ENCODE results near the gene LIMA1.

The LIMA1 gene

GRCh38 chr12:50242751-50243191 is 40.5 kb downstream of the LIMA1 start:
- Histone ChIP-seq H3K27me3 (replicated peaks; ENCODE audit: insufficient read depth, low read length) (no peaks in the 10 kb centered on the region), H3K4me2 (ENCODE audit: low read depth, low read length) (no peak overlapping the region), H3K79me2 (ENCODE audit: low read length) (no peaks in the 10 kb centered on the region), H4K20me1 (ENCODE audit: insufficient read depth, low read length) (no peaks in the 10 kb centered on the region), H2AFZ (ENCODE audit: low read length) (no peak overlapping the region), H3K27ac (ENCODE audit: low read length) (no peak overlapping the region), H3K9ac (ENCODE audit: low read length) (no peak overlapping the region), H3K4me1 (ENCODE audit: low read length) (0 out of 2 replicates have a peak, but pooled peaks cover 5% of the 10 kb centered on the region), H3K4me3 (ENCODE audit: low read length) (no peak overlapping the region), H3K9me3 (replicated peaks; ENCODE audit: insufficient read depth, low read length) (no peaks in the 10 kb centered on the region), H3K36me3 (replicated peaks; ENCODE audit: insufficient read depth, low read length) (no peaks in the 10 kb centered on the region), H3F3A (ENCODE audit: insufficient read depth, low read length) (no peaks in the 10 kb centered on the region), H3K9me2 (replicated peaks; ENCODE audit: insufficient read depth, low read length) (no peaks in the 10 kb centered on the region)
- DNase-seq, result no peak
- TF ChIP-seq, protein P1, sequence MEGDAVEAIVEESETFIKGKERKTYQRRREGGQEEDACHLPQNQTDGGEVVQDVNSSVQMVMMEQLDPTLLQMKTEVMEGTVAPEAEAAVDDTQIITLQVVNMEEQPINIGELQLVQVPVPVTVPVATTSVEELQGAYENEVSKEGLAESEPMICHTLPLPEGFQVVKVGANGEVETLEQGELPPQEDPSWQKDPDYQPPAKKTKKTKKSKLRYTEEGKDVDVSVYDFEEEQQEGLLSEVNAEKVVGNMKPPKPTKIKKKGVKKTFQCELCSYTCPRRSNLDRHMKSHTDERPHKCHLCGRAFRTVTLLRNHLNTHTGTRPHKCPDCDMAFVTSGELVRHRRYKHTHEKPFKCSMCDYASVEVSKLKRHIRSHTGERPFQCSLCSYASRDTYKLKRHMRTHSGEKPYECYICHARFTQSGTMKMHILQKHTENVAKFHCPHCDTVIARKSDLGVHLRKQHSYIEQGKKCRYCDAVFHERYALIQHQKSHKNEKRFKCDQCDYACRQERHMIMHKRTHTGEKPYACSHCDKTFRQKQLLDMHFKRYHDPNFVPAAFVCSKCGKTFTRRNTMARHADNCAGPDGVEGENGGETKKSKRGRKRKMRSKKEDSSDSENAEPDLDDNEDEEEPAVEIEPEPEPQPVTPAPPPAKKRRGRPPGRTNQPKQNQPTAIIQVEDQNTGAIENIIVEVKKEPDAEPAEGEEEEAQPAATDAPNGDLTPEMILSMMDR (IDR thresholded peaks at IDR 0.05; ENCODE audit: low read length), result no peak
- TF ChIP-seq EZH2phosphoT487 (IDR thresholded peaks at IDR 0.05; ENCODE audit: low read length), result no peak
- TF ChIP-seq EZH2 (optimal IDR thresholded peaks at IDR 0.05; ENCODE audit: low read depth, low read length), result no peak

GRCh38 chr12:50241178-50241577 is 42.1 kb downstream of the LIMA1 start:
- H2AFZ ChIP-seq (ENCODE audit: low read length), result no peak overlapping the region
- 0 out of 2 replicates have a peak, but pooled peaks cover 5% of the 10 kb centered on the region for H3K4me1 ChIP-seq (ENCODE audit: low read length)
- H3K27ac ChIP-seq (ENCODE audit: low read length), result no peak overlapping the region
- H3K36me3 ChIP-seq (replicated peaks; ENCODE audit: insufficient read depth, low read length), result no peaks in the 10 kb centered on the region
- no peak for DNase-seq
- H3K9me2 ChIP-seq (replicated peaks; ENCODE audit: insufficient read depth, low read length), result no peaks in the 10 kb centered on the region
- H3K4me2 ChIP-seq (ENCODE audit: low read depth, low read length), result no peak overlapping the region
- no peaks in the 10 kb centered on the region for H3F3A ChIP-seq (ENCODE audit: insufficient read depth, low read length)
- no peaks in the 10 kb centered on the region for H4K20me1 ChIP-seq (ENCODE audit: insufficient read depth, low read length)
- TF ChIP-seq EZH2phosphoT487 (IDR thresholded peaks at IDR 0.05; ENCODE audit: low read length) (no peak), EZH2 (optimal IDR thresholded peaks at IDR 0.05; ENCODE audit: low read depth, low read length) (no peak)
- TF ChIP-seq, protein P1 (IDR thresholded peaks at IDR 0.05; ENCODE audit: low read length), result no peak
- no peak overlapping the region for H3K9ac ChIP-seq (ENCODE audit: low read length)
- no peaks in the 10 kb centered on the region for H3K27me3 ChIP-seq (replicated peaks; ENCODE audit: insufficient read depth, low read length)
- no peak overlapping the region for H3K4me3 ChIP-seq (ENCODE audit: low read length)
- H3K79me2 ChIP-seq (ENCODE audit: low read length), result no peaks in the 10 kb centered on the region
- H3K9me3 ChIP-seq (replicated peaks; ENCODE audit: insufficient read depth, low read length), result no peaks in the 10 kb centered on the region

DNA sequence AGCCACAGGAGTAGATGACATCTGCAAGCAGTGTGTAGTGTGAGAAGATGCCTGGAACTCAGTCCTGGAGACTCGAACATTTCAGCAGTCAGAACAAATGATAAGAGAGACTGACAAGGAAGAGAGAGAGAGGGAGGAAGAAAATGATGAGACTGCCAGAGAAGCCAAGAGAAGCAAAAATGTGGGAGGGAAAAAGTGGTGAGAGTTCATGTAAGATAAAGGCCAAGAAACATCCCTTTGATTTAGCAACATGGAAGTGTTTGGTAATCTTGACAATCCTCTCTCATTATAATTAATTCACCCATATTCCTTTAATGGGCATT is 42.6 kb downstream of the LIMA1 start:
- Histone ChIP-seq H3F3A (ENCODE audit: insufficient read depth, low read length) (no peaks in the 10 kb centered on the region), H2AFZ (ENCODE audit: low read length) (no peak overlapping the region), H3K36me3 (replicated peaks; ENCODE audit: insufficient read depth, low read length) (no peaks in the 10 kb centered on the region), H3K27me3 (replicated peaks; ENCODE audit: insufficient read depth, low read length) (no peaks in the 10 kb centered on the region), H3K4me3 (ENCODE audit: low read length) (no peak overlapping the region), H3K9ac (ENCODE audit: low read length) (no peak overlapping the region), H3K27ac (ENCODE audit: low read length) (no peak overlapping the region), H3K9me2 (replicated peaks; ENCODE audit: insufficient read depth, low read length) (no peaks in the 10 kb centered on the region), H3K4me2 (ENCODE audit: low read depth, low read length) (no peak overlapping the region), H3K79me2 (ENCODE audit: low read length) (no peaks in the 10 kb centered on the region), H4K20me1 (ENCODE audit: insufficient read depth, low read length) (no peaks in the 10 kb centered on the region), H3K9me3 (replicated peaks; ENCODE audit: insufficient read depth, low read length) (no peaks in the 10 kb centered on the region), H3K4me1 (ENCODE audit: low read length) (0 out of 2 replicates have a peak, but pooled peaks cover 5% of the 10 kb centered on the region)
- no peak for DNase-seq
- TF ChIP-seq, protein P1 (IDR thresholded peaks at IDR 0.05; ENCODE audit: low read length), result no peak
- TF ChIP-seq EZH2phosphoT487 (IDR thresholded peaks at IDR 0.05; ENCODE audit: low read length) (no peak), EZH2 (optimal IDR thresholded peaks at IDR 0.05; ENCODE audit: low read depth, low read length) (no peak)

All from MM.1S (cell line).